Activated CD8-positive, alpha-beta memory T cell treated with anti-CD3 and anti-CD28 coated beads for 24 hours (primary cell): Measurements from ENCODE around the gene RAB11B.
"Not testable (repeated sequence)": the region's sequence is repeated elsewhere in the genome, so short reads cannot be mapped to it uniquely, and the experiment has no call there.

ENCODE experiments used
- DNase-seq: peaks from one replicate; pipeline ENCODE4 v3.0.0-alpha.2; 2020

RAB11B gene

GRCh38 chr19:8389891-8390616, at the start of gene RAB11B:
RAB11B (plus strand) TSS chr19:8390360; CDS start chr19:8390417, 57 bp downstream.
- DNase-seq: peak; percentile 99

DNA sequence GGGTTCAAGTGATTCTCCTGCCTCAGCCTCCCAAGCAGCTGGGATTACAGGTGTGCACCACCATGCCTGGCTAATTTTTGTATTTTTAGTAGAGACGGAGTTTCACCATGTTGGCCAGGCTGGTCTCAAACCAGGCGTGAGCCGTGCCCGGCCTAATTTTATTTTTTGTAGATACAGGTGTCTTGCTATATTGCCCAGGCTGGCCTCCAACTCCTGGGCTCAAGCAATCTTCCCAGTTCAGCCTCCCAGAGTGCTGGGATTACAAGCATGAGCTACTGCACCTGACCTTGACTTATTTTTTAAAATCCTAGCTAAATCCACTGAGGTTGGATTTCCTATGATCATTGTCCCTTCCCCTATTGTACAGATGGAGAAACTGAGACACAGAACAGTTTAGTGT, 48.7 kb upstream of the RAB11B start:
- DNase-seq: not testable (repeated sequence)

GRCh38 chr19:8342316-8342683, 47.9 kb upstream of the RAB11B start:
- no peak for DNase-seq

- DNase-seq: peak; percentile 98
These were observed 47.3 kb upstream of the RAB11B start, which contains the start of gene KANK3 for GRCh38 chr19:8342684-8343482. KANK3 (minus strand) TSS chr19:8343262; CDS start chr19:8337828, 5,434 bp downstream.

DNA sequence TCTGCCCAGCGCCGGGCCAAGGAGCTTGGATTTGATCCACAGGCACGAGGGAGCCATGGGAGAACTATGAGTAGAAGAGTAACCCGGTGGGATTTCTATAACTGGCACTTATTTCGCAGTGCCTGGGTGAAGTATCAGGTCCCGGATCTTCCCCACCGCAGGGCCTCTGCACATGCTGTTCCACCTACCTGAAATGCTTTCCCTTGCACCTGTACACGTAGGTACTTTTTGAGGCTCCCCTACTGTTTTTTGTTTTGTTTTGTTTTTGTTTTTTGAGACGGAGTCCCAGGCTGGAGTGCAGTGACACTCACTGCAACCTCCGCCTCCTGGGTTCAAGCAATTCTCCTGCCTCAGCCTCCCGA, 46.7 kb upstream of the RAB11B start:
- no peak for DNase-seq

DNA sequence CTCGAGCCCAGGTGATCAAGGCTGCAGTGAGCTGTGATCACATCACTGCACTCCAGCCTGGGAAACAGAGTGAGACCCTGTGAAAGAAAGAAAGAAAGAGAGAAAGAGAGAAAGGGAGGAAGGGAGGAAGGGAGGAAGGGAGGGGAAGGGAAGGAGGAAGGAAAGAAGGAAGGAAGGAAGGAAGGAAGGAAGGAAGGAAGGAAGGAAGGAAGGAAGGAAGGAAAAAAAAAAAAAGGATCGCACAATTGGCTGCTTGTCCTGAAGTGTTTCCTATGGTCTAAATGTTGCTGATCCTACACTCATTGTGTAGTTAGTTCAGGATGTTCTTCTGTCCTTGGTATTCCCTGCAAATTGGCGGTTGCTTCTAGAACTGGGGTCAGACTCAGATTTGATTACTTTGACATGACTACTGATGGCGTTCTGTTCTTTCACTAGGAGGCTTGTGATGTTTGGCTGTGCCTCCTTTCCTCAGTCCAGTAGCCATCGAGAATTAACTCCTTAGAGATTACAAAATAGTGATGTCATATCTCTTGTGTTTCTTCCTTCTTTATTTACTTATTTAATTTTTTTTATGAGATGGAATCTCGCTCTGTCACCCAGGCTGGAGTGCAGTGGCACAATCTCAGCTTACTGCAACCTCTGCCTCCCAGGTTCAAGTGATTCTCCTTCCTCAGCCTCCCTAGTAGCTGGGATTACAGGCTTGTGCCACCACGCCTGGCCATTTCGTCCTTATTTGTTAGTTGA, 40.4 kb upstream of the RAB11B start:
- DNase-seq: not testable (repeated sequence)

- no peak for DNase-seq
These were observed 37.9 kb upstream of the RAB11B start for GRCh38 chr19:8352134-8352827.

DNA sequence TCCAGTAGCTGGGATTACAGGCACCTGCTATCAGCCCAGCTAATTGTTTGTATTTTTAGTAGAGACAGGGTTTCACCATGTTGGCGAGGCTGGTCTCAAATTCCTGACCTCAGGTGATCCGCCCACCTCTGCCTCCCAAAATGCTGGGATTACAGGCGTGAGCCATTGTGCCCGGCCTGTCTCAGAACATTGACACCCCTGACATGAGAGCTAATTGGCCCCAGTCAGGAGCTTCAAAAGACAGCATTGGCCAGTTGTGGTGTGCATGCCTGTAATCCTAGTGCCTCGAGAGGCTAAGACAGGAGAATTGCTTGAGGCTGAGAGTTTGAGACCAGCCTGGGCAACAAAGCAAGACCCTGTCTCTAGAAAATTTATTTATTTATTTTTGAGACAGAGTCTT, 37.3 kb upstream of the RAB11B start:
- not testable (repeated sequence) for DNase-seq

DNA sequence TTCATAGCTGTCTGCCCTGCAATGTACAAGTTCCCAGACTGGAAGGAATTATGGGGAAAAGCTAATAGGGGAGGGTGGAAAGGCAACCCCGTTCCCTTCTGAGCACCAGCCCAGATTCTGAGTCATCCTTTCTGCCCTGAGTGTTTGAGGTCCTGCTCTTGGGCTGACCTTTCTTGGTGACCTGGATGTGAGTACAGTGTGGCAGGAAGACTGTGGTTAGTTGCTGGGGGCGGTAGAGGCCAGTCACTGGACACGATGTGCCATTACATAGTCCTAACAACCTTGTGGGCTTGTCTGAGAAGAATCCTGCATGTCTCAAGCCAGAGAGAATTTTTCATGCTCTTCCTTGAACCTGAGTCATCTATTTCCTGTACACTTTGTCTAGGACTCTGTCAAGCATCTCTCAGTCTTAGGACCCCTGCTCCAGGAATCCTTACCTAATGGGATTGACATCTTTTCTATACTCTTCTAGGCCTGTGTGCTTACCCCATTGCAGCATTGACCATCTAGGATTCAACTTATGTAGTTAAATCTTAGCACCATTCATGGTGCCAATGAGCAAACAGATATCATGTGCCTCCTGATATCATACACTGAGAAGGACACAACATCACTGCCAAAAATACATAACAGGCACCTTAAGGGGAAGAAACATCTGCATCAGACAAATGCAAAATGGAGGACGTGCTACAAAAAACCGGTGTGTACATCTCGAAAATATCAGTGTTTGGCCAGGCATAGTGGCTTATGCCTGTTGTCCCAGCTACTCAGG, 34.3 kb upstream of the RAB11B start:
- no peak for DNase-seq

GRCh38 chr19:8357007-8357521, 33.1 kb upstream of the RAB11B start:
- no peak for DNase-seq

GRCh38 chr19:8358948-8359347, 31.2 kb upstream of the RAB11B start:
- DNase-seq: no peak

DNA sequence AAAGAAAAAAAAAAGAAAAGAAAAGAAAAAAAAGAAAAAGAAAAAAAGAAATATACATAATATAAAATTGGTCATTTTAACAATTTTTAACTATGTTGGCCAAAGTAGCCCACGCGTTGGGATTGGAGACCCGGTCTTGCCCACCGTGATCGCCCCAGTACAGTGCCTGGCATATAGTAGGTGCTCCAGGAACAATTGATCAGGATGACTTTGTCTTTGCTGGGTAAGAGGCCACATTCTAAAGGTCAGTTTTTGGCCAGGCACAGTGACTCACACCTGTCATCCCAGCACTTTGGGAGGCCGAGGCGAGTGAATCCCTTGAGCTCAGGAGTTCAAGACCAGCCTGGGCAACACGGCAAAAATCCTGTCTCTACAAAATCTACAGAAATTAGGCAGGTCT, 30.0 kb upstream of the RAB11B start:
- DNase-seq: no peak

DNA sequence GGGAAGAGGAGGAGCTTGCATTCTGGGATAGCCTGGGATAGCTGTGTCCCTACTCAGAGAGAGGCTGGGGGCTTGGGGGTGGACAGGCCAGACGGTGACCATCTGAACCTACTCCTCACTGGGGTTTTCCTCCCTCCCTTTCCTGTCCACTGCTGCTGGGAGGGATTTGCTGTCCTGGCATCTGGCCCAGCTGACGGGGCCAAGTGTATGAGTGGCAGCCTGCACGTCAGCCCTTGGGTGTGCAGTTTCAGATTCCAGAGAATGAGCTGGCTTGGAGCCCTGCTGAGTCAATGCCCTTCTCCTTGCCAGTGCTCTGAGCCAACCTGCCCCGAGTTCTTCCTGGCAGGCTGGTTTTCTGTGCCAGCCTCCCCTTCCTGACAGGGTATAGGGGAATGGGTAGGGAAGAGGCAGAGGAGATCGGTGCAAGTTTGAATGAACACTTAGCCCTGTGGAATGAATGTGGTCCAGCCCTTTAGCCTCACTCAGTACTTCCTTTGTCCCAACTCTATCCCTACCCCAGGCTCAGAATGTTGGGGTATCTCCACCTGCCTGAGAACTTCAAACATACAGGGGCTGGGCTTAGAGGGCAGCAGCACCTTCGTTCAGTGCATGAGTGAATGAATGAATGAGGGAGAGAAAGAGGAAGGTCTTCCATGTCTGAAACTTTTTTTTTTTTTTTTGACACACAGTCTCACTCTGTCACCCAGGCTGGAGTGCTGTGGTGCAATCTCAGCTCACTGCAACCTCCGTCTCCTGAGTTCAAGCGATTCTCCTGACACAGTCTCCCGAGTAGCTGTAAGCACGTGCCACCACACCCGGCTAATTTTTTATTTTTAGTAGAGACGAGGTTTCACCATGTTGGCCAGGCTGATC, 28.0 kb upstream of the RAB11B start:
- DNase-seq: no peak

GRCh38 chr19:8363803-8364771, 26.1 kb upstream of the RAB11B start, which contains the start of gene ANGPTL4:
ANGPTL4 (plus strand) TSS chr19:8364155; CDS start chr19:8364322, 167 bp downstream.
- peak; percentile 79 for DNase-seq

DNA sequence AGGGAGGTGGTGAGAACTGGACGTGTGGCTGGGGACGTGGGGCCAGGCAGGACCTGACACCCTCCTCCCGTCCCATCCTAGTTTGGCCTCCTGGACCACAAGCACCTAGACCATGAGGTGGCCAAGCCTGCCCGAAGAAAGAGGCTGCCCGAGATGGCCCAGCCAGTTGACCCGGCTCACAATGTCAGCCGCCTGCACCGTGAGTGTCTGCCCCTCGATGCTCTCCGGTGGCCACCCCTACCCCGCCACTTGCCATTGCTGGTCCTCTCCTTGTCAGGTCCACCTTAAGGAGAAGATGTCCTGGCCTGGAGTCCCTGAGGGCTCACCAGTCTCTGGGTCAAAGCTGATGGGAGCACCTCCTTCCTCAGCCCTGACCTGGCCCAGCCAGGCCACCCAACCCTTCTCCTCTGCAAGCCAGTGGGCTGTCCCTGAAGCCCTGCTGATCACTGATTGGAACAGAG, 24.0 kb upstream of the RAB11B start:
- DNase-seq: no peak

GRCh38 chr19:8366961-8367326, 23.2 kb upstream of the RAB11B start:
- no peak for DNase-seq

DNA sequence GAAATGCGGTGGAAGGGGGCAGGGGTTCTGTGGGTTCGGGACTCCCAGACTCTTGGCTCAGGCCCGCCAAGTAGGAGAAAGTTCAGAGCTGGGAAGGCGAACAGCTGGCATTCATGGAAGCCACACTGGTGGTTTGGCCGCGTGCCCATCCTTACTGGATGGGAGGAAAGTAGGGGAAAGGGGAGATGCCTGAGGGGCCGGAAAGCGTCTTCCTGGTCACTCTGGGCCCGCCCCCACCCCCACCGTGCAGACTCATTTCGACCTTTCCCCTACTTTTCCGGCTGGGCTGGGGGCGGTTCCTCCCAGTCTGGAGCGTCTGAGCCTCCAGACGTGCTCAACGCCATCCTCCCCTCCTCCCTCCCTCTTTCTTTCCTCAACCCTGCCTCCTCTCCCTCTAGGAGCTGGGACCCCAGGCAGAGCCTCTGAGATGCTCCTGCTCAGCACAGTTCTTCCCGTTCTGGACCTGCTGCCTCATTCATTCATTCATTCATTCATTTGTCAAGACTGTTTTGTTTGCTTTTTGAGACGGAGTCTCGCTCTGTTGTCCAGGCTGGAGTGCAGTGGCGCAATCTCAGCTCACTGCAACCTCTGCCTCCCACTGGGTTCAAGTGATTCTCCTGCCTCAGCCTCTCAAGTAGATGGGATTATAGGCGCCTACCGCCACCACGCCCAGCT, 22.7 kb upstream of the RAB11B start:
- DNase-seq: no peak

- DNase-seq: no peak
These were observed 19.8 kb upstream of the RAB11B start for GRCh38 chr19:8370176-8371010.
